G401.6 (cell line): Measurements from ENCODE around the gene FILIP1L.

Experiments used
- FAIRE-seq: peaks from 2 replicates; lab custom pipeline; 2012; peaks lifted over from hg19 to GRCh38; lab: Jason Lieb, UNC

Gene FILIP1L

DNA sequence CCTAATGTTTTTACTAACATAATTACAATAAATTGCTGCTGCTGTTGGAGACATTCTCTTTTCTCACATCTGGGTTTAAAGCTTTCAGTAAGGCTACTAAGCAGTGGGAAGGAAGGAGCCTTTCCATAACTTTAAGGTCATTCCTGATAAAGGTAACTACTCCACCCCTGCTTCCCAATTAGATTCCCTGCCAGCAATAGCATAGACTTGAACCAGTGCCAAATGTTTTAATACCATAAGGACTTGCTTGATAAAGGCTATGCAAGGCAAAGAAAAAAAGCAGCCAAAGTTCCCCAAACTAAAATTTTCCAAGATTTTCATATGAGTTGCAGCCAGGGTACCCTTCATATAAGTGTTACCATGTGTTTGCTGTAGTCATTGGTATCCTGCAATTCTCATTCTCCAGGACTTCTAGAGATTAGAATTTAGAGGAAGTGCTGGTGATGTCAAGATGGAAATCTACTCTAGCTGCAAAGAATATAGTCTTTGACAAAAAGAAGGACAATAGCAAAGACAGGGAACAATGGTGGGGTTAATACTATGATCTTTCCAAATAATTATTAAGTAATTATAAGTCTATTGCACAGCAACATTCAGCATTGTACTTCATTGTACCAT, 106.1 kb downstream of the FILIP1L start:
- no peak for FAIRE-seq

- FAIRE-seq, result no peak
These were observed 107.0 kb downstream of the FILIP1L start for GRCh38 chr3:100007313-100007712.

GRCh38 chr3:100006570-100007271, 107.6 kb downstream of the FILIP1L start:
- peak; percentile 8 for FAIRE-seq

GRCh38 chr3:100005665-100006393, 108.5 kb downstream of the FILIP1L start:
- FAIRE-seq, result no peak

DNA sequence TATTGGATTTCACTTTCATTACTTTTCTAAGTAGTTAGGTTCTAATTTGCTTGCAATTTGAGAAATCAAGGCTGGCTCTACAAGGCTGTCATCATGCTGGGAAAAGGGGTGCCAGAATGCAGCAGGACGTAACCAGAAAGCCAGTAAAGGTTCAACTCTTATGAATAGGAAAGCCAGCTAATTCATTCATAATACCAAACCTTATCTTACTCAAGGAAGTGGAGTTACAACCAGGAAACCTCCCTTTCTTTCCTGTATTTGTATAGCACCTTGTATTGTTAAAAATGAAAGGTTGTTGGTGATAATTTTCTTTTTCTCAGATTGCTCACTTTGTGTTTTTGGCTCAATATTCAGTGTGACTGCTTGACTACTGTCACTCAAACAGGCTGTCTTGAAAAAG, 109.4 kb downstream of the FILIP1L start:
- FAIRE-seq, result no peak

DNA sequence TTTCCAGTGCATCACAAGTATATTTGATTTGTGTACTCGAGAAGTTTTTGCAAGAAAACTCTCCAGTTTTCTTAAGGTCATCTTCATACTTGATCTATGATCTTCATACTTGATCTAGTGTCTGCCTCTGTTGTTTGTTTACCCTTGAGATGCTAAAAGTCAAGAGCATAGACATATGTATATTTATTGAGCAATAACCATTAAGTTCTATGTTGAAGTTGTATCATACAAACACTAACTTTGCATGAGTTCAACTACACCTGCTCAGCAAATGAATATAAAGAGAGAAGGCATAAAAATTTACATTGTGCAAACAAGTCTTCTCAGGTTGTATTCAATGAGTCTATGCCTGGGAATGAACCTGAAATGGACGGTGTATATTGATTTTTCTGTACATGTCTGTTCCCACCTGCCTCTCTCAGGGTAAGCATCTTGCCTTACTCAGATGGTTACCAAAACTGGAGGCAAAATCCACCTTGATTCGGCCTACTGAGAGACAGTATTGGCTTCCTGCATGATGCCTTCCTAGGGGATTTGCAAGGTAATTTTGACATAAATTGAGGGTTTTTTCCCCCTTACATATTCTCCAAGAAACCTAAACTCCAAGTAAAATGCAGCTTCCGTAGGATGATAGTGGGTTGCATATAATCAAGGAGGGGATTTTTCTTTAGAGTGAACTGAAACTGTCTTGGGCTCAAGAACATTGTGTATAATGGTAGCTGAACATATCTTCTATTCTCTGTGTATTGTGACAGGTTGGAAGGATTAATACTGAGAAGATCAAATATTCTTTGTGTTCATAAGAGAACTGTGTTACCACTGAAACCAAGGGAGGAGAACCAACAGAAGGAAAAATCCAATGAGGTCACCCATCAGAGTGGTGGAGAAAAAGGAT, 110.4 kb downstream of the FILIP1L start:
- no peak for FAIRE-seq

DNA sequence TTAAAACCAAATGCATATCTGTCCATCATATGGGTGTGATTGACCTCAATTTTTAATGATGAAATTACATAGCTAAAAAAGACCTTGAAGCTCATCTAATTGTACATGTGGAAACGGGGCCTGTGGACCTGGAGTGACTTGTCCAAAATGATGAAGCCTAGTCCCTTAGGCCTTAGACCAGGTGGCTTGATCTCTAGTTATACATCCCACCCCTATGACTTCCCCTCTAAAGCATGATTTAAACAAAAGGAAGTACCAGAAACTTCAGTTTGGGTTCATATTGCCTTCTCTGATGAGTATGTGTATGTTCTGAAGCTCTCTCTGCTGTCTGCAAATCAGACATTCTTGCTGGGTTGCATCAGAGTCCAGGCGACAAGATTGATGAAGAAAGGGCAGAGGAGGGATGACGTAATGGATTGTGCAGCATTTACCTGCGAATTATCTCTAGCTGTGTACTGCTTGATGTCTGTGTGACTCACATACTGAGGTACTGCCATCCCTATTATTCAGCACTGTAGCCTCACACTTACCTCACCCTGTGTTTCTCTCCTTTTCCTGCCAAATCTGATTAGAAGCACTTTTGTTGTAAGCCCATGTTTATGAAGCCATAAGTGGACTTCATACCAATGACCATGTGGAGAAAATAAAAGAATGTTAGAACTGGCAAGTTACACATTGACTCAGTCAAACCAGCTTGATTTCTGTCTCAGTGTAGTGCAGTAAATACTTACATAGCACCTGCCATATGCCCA, 111.5 kb downstream of the FILIP1L start:
- FAIRE-seq, result no peak

DNA sequence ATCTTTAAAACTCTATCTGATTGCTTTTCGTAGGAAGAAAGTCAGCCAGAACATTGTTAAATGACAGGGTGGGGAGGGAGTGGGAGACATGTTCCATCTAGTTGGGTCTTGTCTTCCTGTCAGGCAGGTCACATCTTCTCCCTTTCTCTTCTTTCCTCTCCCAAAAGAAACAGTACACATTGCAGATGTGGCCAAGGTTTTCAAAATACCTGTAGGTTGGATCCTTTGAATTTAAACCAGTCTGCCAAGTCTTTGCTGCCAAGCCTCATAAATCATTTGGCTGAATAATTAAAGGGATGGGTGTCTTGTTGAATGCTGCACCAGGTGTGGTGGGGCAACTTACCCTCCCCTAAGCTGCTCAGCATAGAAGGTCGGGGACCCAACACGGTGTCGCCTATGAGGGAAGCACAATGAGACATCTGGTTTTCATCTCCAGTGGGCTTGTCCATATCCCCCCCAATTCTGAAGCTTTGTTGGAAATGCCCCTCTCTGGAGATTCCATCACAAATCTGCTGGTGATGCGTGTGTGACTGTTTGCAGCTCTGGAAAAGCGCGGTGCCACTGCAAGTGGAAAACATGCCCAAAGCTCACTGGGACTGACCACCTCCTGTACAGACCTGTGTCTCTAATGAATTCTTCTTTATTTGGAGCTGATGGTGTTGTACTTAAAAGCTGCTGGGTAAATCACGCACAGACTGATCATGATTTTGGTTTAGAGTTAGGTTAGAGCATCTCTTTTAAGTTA, 112.6 kb downstream of the FILIP1L start:
- FAIRE-seq, result no peak

GRCh38 chr3:100001083-100001482, 113.2 kb downstream of the FILIP1L start:
- FAIRE-seq, result no peak

GRCh38 chr3:99999536-99999935, 114.8 kb downstream of the FILIP1L start:
- FAIRE-seq, result no peak

- FAIRE-seq, result no peak
These were observed 117.0 kb downstream of the FILIP1L start for GRCh38 chr3:99997293-99997692.

- no peak for FAIRE-seq
These were observed 124.1 kb downstream of the FILIP1L start for GRCh38 chr3:99990179-99990578.

DNA sequence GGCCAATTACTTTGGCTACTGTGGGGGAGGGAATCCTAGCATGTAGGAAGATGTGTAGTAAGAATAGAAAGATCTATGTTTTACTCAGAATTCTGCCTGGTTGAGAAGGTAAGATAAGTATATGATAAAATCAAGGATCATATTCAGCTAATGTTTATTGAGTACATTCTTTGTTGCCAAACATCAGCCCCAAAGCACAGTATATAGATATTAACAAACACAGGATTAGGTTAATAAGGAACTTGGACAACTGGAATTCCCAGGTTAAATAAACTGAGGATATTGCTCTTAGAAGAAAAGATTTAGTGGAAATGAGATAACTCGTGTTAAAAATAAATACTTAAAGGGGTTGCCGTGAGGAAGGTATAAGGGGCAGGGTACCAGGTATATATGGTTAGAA, 129.6 kb downstream of the FILIP1L start:
- FAIRE-seq, result no peak

DNA sequence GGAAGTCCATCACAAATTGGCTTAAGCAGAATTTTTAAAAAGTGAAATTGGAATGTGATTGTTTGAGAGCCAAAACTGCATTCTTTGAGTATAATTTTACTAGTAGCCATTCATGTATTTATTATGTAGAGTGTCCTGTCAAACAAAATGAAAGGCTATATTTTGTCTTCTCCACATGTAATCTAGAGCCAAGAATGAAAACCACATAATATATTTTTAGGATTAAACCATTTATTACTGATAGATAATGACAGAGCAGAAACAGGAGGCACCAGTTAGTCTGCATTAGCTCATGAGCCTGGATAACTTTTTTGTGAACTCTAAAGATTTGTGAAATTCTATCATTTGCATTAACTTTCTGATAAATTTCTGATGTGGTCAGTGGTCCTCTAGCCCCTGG, 130.2 kb downstream of the FILIP1L start:
- FAIRE-seq, result no peak

- no peak for FAIRE-seq
These were observed 131.7 kb downstream of the FILIP1L start for GRCh38 chr3:99982650-99983049.

- FAIRE-seq, result no peak
These were observed 133.2 kb downstream of the FILIP1L start for GRCh38 chr3:99981138-99981537.

GRCh38 chr3:99980606-99981005, 133.7 kb downstream of the FILIP1L start:
- FAIRE-seq, result no peak

- FAIRE-seq, result no peak
These were observed 136.1 kb downstream of the FILIP1L start for GRCh38 chr3:99978221-99978620.

DNA sequence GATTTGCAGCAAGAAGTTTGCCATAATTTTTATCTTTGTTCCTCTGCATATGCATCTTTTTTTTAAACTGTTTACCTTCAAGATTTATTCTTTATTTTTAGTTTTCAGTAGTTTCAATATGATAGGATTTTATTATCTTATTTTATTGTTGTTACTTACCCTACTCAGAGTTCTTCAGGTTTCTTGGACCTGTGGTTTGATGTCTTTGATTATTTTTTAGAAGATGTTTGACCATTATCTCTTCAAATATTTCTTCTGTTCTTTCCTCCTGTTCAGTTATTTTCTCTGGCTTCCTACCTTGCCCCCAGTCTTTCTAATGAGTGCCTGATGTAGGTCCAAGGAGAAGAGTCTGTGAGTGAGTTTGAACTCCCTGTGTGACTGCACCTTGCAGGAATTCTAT, 137.7 kb downstream of the FILIP1L start:
- no peak for FAIRE-seq

GRCh38 chr3:99974989-99975388, 139.3 kb downstream of the FILIP1L start:
- no peak for FAIRE-seq
